ENCODE measurements around the gene TNFRSF21.

DNA sequence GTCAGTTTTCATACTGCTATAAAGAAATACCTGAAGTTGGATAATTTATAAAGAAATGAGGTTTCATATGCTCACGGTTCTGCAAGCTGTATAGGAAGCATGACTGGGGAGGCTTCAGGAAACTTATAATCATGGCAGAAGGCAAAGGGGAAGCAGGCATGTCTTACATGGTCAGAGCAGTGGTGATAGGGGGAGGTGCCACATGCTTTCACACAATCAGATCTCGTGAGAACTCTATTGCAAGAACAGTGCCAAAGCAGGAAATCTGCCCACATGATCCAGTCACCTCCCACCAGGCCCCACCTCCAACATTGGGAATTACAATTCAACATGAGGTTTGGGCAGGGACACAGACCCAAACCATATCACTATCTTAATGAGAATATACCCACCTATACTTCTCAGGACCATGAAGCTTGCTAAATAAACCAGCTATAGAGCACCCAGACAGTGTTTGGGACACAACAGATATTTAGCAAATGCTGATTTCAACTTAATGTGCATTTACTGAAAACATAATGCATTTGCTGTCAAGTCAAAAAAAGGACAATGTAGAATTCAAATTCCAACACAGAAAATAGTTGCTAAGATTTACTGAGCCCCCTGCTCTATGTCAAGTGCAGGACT, 63.8 kb downstream of the TNFRSF21 start:
- TF ChIP-seq, protein P1, sequence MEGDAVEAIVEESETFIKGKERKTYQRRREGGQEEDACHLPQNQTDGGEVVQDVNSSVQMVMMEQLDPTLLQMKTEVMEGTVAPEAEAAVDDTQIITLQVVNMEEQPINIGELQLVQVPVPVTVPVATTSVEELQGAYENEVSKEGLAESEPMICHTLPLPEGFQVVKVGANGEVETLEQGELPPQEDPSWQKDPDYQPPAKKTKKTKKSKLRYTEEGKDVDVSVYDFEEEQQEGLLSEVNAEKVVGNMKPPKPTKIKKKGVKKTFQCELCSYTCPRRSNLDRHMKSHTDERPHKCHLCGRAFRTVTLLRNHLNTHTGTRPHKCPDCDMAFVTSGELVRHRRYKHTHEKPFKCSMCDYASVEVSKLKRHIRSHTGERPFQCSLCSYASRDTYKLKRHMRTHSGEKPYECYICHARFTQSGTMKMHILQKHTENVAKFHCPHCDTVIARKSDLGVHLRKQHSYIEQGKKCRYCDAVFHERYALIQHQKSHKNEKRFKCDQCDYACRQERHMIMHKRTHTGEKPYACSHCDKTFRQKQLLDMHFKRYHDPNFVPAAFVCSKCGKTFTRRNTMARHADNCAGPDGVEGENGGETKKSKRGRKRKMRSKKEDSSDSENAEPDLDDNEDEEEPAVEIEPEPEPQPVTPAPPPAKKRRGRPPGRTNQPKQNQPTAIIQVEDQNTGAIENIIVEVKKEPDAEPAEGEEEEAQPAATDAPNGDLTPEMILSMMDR (IDR thresholded peaks at IDR 0.05) = no peak
- TF ChIP-seq POLR2A (IDR thresholded peaks at IDR 0.05) = no peak

Data from lower leg skin (tissue), 3 donors.